PC-9 (cell line): ENCODE data around the gene VLDLR. TPM values are rescaled to one million over a fixed set of nuclear protein-coding genes. Genes with fewer than 3 reads are reported as not detected.

Source experiments
- BruUV-seq: library from RNA; stranded (reverse); fragments of 400-500 nt; replicated peaks from 2 replicates; lab custom pipeline; 2021; lab: Mats Ljungman, UMichigan
- CTCF ChIA-PET: fragments of 300-600 bp; sonication (Branson Sonifier 250); formaldehyde crosslinking; loops from one replicate; lab custom pipeline; 2022; ENCODE audit warnings: antibody characterized with exemption; lab: Charles Lee
- POLR2A ChIA-PET: fragments of 300-600 bp; sonication (Branson Sonifier 250); formaldehyde crosslinking; loops from one replicate; lab custom pipeline; 2022; ENCODE audit warnings: antibody characterized with exemption; ENCODE audit not compliant: unreplicated experiment; lab: Charles Lee
- DNase-seq, 2 experiments: peaks; one replicate each; pipeline versions ENCODE4 v3.0.0 to v3.0.0-alpha.2; 2015 to 2022; ENCODE audit warnings: mixed read lengths in 1 of 2
- H2AFZ ChIP-seq: fragments of 200-600 bp; sonication (generic); 2 replicates; pipeline ENCODE4 v1.8.1; 2017; ENCODE audit warnings: antibody characterized with exemption
- H3F3A ChIP-seq: fragments of 200-600 bp; sonication (generic); 2 replicates; pipeline ENCODE4 v1.8.1; 2017; ENCODE audit warnings: antibody characterized with exemption, mild to moderate bottlenecking, low read depth; ENCODE audit not compliant: insufficient read depth
- H3K27ac ChIP-seq: fragments of 200-600 bp; sonication (generic); 2 replicates; pipeline ENCODE4 v1.6.1; 2016; ENCODE audit warnings: mixed run types
- H3K27me3 ChIP-seq: fragments of 200-600 bp; sonication (generic); 2 replicates; pipeline ENCODE4 v1.6.1; 2016; ENCODE audit warnings: low read depth, mixed run types; ENCODE audit not compliant: insufficient read depth
- H3K36me3 ChIP-seq: fragments of 200-600 bp; sonication (generic); 2 replicates; pipeline ENCODE4 v1.6.1; 2016; ENCODE audit warnings: low read depth, mixed run types
- H3K4me1 ChIP-seq: fragments of 200-600 bp; sonication (generic); replicated peaks from 2 replicates; pipeline ENCODE4 v1.6.1; 2016; ENCODE audit warnings: mixed run types; ENCODE audit not compliant: insufficient read depth
- H3K4me2 ChIP-seq: fragments of 200-600 bp; sonication (generic); 2 replicates; pipeline ENCODE4 v1.6.1; 2017; ENCODE audit warnings: mixed run types
- H3K4me3 ChIP-seq: fragments of 200-600 bp; sonication (generic); 2 replicates; pipeline ENCODE4 v1.6.1; 2016; ENCODE audit warnings: mixed run types
- H3K79me2 ChIP-seq: fragments of 200-600 bp; sonication (generic); 2 replicates; pipeline ENCODE4 v1.6.1; 2017; ENCODE audit warnings: low read depth, mixed run types
- H3K9me2 ChIP-seq: fragments of 200-600 bp; sonication (generic); 2 replicates; pipeline ENCODE4 v1.8.1; 2017; ENCODE audit warnings: mild to moderate bottlenecking; ENCODE audit not compliant: insufficient read depth
- H3K9me3 ChIP-seq: fragments of 200-600 bp; sonication (generic); 2 replicates; pipeline ENCODE4 v1.8.1; 2016; ENCODE audit warnings: low read depth; ENCODE audit not compliant: insufficient read depth
- H4K20me1 ChIP-seq: fragments of 200-600 bp; sonication (generic); 2 replicates; pipeline ENCODE4 v1.8.1; 2017; ENCODE audit not compliant: insufficient read depth
- EZH2 ChIP-seq: fragments of 200-600 bp; sonication (generic); IDR thresholded peaks from 2 replicates; pipeline ENCODE4 v1.8.0; 2017; ENCODE audit warnings: antibody characterized with exemption, low read depth
- intact Hi-C: fragments of 100-400 bp; cut with micrococcal nuclease; formaldehyde crosslinking; loops from one replicate; pipeline ENCODE4 v1.10.0; 2022; ENCODE audit not compliant: unreplicated experiment
- total RNA-seq: library from RNA; stranded (reverse); gene quantifications from 2 replicates; pipeline ENCODE4 v1.2.3, GENCODE V29; 2021
- TF ChIP-seq, protein P1 (sequence below): fragments of 200-600 bp; sonication (generic); conservative IDR thresholded peaks from 2 replicates; pipeline ENCODE4 v1.6.1; 2017; ENCODE audit warnings: mixed run types, antibody characterized with exemption, mild to moderate bottlenecking, moderate library complexity

The VLDLR gene
- total RNA-seq, 1 experiment from 2014 or later, result 8.1 TPM

DNA sequence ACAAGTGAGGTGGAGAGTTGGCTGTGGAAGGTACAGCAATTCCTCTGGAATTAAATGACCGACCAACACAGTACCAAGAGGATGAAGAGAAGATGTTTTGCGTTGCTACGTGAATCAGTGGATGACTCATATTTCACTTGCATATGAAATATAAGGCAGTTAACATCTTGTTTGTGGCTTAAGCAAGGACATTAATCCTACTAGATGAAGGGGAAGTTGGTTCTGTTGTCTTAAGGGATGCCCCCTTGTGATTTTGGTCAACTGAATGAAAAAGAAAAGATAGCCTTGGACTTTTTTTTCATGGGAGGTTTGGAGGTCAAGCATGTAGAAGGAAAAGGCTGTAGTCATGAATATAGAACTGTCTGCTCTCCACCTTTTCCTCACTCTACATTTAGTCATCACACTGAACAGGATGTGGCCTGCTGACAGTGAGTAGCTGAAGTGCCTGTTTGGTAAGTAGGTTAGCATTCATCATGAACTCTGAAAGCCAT lies 33.9 kb downstream of the VLDLR start:
- Histone ChIP-seq H3K9me2 (no peaks in the 10 kb centered on the region), H3K4me2 (no peak overlapping the region; the same call in 1 of the 2 replicates), H3K36me3 (no peaks in the 10 kb centered on the region; the same call in none of the 2 replicates), H3K4me1 (peaks cover 15% of the 10 kb centered on the region), H3K4me3 (no peak overlapping the region), H3K9me3 (no peaks in the 10 kb centered on the region), H4K20me1 (no peaks in the 10 kb centered on the region), H3K27me3 (no peaks in the 10 kb centered on the region), H2AFZ (no peak overlapping the region), H3K79me2 (no peaks in the 10 kb centered on the region), H3K27ac (peak overlapping the region; percentile 60; the same call in 1 of the 2 replicates), H3F3A (peaks cover 10% of the 10 kb centered on the region; the same call in 1 of the 2 replicates)
- BruUV-seq, result no TSS peak
- intact Hi-C loops, result no loop called here
- ChIA-PET CTCF (no interaction called here), POLR2A (no interaction called here)
- no peak for TF ChIP-seq EZH2
- TF ChIP-seq, protein P1, sequence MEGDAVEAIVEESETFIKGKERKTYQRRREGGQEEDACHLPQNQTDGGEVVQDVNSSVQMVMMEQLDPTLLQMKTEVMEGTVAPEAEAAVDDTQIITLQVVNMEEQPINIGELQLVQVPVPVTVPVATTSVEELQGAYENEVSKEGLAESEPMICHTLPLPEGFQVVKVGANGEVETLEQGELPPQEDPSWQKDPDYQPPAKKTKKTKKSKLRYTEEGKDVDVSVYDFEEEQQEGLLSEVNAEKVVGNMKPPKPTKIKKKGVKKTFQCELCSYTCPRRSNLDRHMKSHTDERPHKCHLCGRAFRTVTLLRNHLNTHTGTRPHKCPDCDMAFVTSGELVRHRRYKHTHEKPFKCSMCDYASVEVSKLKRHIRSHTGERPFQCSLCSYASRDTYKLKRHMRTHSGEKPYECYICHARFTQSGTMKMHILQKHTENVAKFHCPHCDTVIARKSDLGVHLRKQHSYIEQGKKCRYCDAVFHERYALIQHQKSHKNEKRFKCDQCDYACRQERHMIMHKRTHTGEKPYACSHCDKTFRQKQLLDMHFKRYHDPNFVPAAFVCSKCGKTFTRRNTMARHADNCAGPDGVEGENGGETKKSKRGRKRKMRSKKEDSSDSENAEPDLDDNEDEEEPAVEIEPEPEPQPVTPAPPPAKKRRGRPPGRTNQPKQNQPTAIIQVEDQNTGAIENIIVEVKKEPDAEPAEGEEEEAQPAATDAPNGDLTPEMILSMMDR, result no peak
- DNase-seq, result peak; percentile 14 to 76

DNA sequence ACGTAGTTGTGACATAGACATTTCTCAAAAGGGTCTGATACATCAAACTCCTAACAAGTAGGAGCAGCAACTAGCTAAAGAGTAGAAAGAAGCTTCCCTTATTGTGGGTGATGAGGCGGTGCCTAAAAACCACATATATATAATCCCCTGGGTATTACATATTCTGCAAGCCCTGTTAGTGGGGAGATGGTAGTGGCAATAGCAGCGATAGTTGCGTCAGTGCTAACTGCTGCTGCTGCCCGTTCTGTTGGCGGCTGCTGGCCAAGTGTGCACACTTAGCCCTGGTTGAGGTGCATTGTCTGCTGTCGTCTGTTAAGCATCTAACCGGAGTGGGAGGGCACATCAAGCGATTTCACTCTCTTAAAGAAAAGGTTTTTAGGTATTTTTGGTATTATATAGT lies 35.8 kb downstream of the VLDLR start:
- Histone ChIP-seq H3K4me2 (no peak overlapping the region), H3K9me3 (no peaks in the 10 kb centered on the region), H3F3A (peaks cover 10% of the 10 kb centered on the region; the same call in 1 of the 2 replicates), H3K4me1 (peaks cover 15% of the 10 kb centered on the region), H3K9me2 (no peaks in the 10 kb centered on the region), H3K27me3 (no peaks in the 10 kb centered on the region), H3K27ac (no peak overlapping the region), H3K4me3 (no peak overlapping the region), H4K20me1 (no peaks in the 10 kb centered on the region), H2AFZ (no peak overlapping the region), H3K36me3 (no peaks in the 10 kb centered on the region; the same call in none of the 2 replicates), H3K79me2 (no peaks in the 10 kb centered on the region)
- ChIA-PET CTCF (no interaction called here), POLR2A (no interaction called here)
- no TSS peak for BruUV-seq
- TF ChIP-seq, protein P1, result no peak
- TF ChIP-seq EZH2, result no peak
- no peak for DNase-seq
- intact Hi-C loops, result no loop called here

GRCh38 chr9:2662496-2662895 lies 40.9 kb downstream of the VLDLR start:
- POLR2A ChIA-PET, result no interaction called here
- H3K9me3 ChIP-seq, result no peaks in the 10 kb centered on the region
- no peak overlapping the region for H3K27ac ChIP-seq
- H3K4me2 ChIP-seq, result no peak overlapping the region
- H2AFZ ChIP-seq, result no peak overlapping the region
- intact Hi-C loops, result no loop called here
- CTCF ChIA-PET, result no interaction called here
- no peak overlapping the region for H3K4me3 ChIP-seq
- H4K20me1 ChIP-seq, result no peaks in the 10 kb centered on the region
- no peaks in the 10 kb centered on the region for H3K36me3 ChIP-seq
- TF ChIP-seq, protein P1, result 0 out of 2 replicates have a peak, but pooled peaks have one; percentile 18
- no peak for TF ChIP-seq EZH2
- H3F3A ChIP-seq, result no peaks in the 10 kb centered on the region
- no peaks in the 10 kb centered on the region for H3K79me2 ChIP-seq
- no peak for DNase-seq
- no peaks in the 10 kb centered on the region for H3K9me2 ChIP-seq
- no peaks in the 10 kb centered on the region for H3K4me1 ChIP-seq
- no peaks in the 10 kb centered on the region for H3K27me3 ChIP-seq
- BruUV-seq, result no TSS peak
